ENCODE measurements around the gene ELP4.
A peak's percentile ranks its signal among the peaks of the same experiment; 100 is the strongest.

Gene ELP4

GRCh38 chr11:31817621-31818424 is 308.3 kb downstream of the ELP4 start:
- no peak for DNase-seq (ENCODE audit: low read depth, low spot score)
- in situ Hi-C loops (cut with HindIII; ENCODE audit: low sequenced_read_pairs), result no loop called here
- H3K4me3 ChIP-seq (ENCODE audit: low read depth, low read length), result peak overlapping the region; percentile 35
- TF ChIP-seq, protein P1, sequence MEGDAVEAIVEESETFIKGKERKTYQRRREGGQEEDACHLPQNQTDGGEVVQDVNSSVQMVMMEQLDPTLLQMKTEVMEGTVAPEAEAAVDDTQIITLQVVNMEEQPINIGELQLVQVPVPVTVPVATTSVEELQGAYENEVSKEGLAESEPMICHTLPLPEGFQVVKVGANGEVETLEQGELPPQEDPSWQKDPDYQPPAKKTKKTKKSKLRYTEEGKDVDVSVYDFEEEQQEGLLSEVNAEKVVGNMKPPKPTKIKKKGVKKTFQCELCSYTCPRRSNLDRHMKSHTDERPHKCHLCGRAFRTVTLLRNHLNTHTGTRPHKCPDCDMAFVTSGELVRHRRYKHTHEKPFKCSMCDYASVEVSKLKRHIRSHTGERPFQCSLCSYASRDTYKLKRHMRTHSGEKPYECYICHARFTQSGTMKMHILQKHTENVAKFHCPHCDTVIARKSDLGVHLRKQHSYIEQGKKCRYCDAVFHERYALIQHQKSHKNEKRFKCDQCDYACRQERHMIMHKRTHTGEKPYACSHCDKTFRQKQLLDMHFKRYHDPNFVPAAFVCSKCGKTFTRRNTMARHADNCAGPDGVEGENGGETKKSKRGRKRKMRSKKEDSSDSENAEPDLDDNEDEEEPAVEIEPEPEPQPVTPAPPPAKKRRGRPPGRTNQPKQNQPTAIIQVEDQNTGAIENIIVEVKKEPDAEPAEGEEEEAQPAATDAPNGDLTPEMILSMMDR (IDR thresholded peaks at IDR 0.05; ENCODE audit: low read depth, low read length), result no peak

DNA sequence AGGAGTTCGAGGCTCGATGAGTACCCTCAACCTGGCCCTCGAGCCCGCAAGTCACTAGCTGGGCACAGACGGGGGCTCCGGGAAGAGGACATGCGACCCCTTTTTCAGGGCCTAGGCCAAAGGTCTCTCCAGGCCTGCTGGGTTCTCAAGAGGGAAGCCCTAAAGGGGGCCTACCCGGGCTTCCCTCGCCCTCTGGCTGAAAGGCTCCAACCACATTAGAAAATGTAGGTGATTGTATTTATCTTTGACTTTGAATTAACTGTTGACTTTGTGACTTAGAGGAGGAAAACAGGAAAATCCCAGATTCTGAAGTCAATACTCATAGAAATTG is 308.8 kb downstream of the ELP4 start:
- no peak overlapping the region for H3K4me3 ChIP-seq (ENCODE audit: low read depth, low read length)
- no peak for DNase-seq (ENCODE audit: low read depth, low spot score)
- TF ChIP-seq, protein P1 (IDR thresholded peaks at IDR 0.05; ENCODE audit: low read depth, low read length), result no peak
- in situ Hi-C loops (cut with HindIII; ENCODE audit: low sequenced_read_pairs), result no loop called here

DNA sequence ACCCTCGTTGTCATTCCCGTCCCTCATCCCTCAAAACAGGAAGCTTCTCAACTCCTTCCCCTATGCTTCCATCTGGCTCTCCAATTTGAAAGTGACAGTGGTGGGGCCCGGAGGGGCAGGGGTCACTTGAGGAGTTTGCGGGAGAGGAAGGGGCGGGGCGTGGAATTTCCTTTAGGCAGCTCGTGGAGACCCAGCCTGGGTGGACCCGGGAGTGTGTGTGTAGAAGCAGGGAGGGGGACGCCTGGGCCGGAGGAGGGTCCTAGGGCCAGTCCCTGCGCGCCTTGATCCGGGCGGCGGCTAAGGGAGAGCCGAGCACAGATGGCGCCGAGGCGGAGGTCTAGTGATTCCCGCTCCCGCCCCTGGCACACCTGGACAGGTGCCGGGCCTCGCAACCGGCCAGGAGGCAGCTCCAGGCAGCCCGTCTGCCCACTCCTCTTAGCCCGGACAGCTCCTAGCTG is 309.3 kb downstream of the ELP4 start:
- no peak overlapping the region for H3K4me3 ChIP-seq (ENCODE audit: low read depth, low read length)
- TF ChIP-seq, protein P1 (IDR thresholded peaks at IDR 0.05; ENCODE audit: low read depth, low read length), result no peak
- no peak for DNase-seq (ENCODE audit: low read depth, low spot score)
- in situ Hi-C loops (cut with HindIII; ENCODE audit: low sequenced_read_pairs), result no loop called here

GRCh38 chr11:31819621-31820437 is 310.3 kb downstream of the ELP4 start:
- TF ChIP-seq, protein P1 (IDR thresholded peaks at IDR 0.05; ENCODE audit: low read depth, low read length), result no peak
- DNase-seq (ENCODE audit: low read depth, low spot score), result no peak
- H3K4me3 ChIP-seq (ENCODE audit: low read depth, low read length), result no peak overlapping the region
- in situ Hi-C loops (cut with HindIII; ENCODE audit: low sequenced_read_pairs), result no loop called here

DNA sequence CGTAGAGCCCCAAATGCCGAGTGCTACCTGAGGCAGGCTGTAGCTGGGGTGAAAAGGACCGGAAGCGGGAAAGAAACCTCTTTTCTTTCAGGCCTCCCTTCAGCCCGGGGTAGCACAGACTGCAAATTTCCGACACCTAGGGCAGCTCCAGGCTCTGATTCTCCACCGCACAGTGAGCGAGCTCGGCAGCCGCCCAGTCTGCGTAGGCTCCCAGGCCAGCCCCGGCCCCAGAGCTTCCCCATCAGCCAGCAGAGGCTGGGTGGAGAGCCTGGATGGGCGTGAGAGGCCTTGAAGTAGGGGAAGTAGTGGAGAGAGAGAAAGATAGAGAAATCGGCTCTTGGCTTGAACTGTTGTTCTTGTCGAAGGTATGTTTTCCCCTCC is 310.9 kb downstream of the ELP4 start:
- TF ChIP-seq, protein P1 (IDR thresholded peaks at IDR 0.05; ENCODE audit: low read depth, low read length), result no peak
- no peak for DNase-seq (ENCODE audit: low read depth, low spot score)
- in situ Hi-C loops (cut with HindIII; ENCODE audit: low sequenced_read_pairs), result no loop called here
- H3K4me3 ChIP-seq (ENCODE audit: low read depth, low read length), result no peak overlapping the region

DNA sequence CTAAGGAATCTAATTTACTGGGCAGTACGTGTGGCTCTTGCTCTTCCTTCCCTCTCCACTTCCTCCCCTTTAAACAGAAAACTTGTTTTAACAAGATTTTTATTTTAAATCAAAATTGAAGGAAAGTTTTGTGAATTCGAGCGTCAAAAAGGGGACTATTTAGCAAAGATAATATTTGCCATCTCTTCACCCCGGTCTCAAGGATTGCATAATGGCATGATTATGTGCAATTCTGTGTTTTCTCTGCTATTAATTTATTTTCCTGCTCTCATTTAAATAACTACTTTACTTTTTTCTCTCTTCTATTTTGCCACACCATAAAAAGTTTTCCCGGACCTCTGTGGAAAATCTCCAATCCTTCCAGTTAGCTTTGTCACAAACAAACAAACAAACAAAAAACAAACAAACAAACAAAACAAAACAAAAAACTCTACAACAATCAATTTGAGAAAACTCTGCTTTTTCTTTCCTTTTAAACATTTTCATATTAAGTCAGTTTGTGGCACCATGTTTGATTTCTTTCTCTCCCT is 311.7 kb downstream of the ELP4 start:
- DNase-seq (ENCODE audit: low read depth, low spot score), result no peak
- TF ChIP-seq, protein P1 (IDR thresholded peaks at IDR 0.05; ENCODE audit: low read depth, low read length), result no peak
- H3K4me3 ChIP-seq (ENCODE audit: low read depth, low read length), result no peak overlapping the region
- in situ Hi-C loops (cut with HindIII; ENCODE audit: low sequenced_read_pairs), result no loop called here
